Epithelial cell of proximal tubule (primary cell): Measurements from ENCODE around the gene CGNL1. TPM values are rescaled to one million over a fixed set of nuclear protein-coding genes. Genes with fewer than 3 reads are reported as not detected.

Experiments used
- DNase-seq: peaks from one replicate; pipeline ENCODE4 v3.0.0-alpha.2; 2011; ENCODE audit warnings: low read depth
- H3K4me3 ChIP-seq: 2 replicates; pipeline ENCODE4 v1.5.1; 2011; ENCODE audit warnings: low read depth, mild to moderate bottlenecking, low read length
- CTCF ChIP-seq: conservative IDR thresholded peaks from 2 replicates; pipeline ENCODE4 v1.5.1; 2012; ENCODE audit warnings: low read depth, mild to moderate bottlenecking, low read length
- total RNA-seq: library from RNA; depleted of rRNA; stranded (reverse); fragments of >200 nt; gene quantifications from 2 replicates; pipeline ENCODE4 v1.2.3, GENCODE V29; 2015

CGNL1 gene
- total RNA-seq, 1 donor from 2014 or later: 3.2 TPM

- no peak overlapping the region for H3K4me3 ChIP-seq
- TF ChIP-seq CTCF: no peak
- DNase-seq: no peak
These were observed 68.7 kb downstream of the CGNL1 start for GRCh38 chr15:57444877-57445513.

GRCh38 chr15:57445872-57446271 is 69.6 kb downstream of the CGNL1 start:
- H3K4me3 ChIP-seq: no peak overlapping the region
- no peak for TF ChIP-seq CTCF
- no peak for DNase-seq

- TF ChIP-seq CTCF: no peak
These were observed 70.1 kb downstream of the CGNL1 start for GRCh38 chr15:57446393-57446792.

GRCh38 chr15:57451555-57451954 is 75.2 kb downstream of the CGNL1 start:
- H3K4me3 ChIP-seq: no peak overlapping the region
- TF ChIP-seq CTCF: no peak
- no peak for DNase-seq

More at GRCh38 chr15:57446393-57446792, 70.1 kb downstream of the CGNL1 start:
- no peak overlapping the region for H3K4me3 ChIP-seq
- DNase-seq: no peak

- DNase-seq: no peak
- no peak for TF ChIP-seq CTCF
- H3K4me3 ChIP-seq: no peak overlapping the region
These were observed 75.9 kb downstream of the CGNL1 start for GRCh38 chr15:57452090-57452754.

- H3K4me3 ChIP-seq: no peak overlapping the region
- DNase-seq: no peak
- no peak for TF ChIP-seq CTCF
These were observed 79.6 kb downstream of the CGNL1 start for GRCh38 chr15:57455929-57456328.

- DNase-seq: no peak
- no peak for TF ChIP-seq CTCF
- no peak overlapping the region for H3K4me3 ChIP-seq
These were observed 80.3 kb downstream of the CGNL1 start for GRCh38 chr15:57456559-57456958.
